Measurements from ENCODE around the gene CCNDBP1.

The CCNDBP1 gene

GRCh38 chr15:43244092-43244491, 58.9 kb downstream of the CCNDBP1 start:
- TF ChIP-seq EZH2 (IDR thresholded peaks at IDR 0.05; ENCODE audit: borderline replicate concordance, low read depth, low read length, severe bottlenecking) (no peak), CTCF (IDR thresholded peaks at IDR 0.05; ENCODE audit: borderline replicate concordance, extremely low read depth, low read length, poor library complexity, severe bottlenecking) (no peak)
- Histone ChIP-seq H3K27me3 (ENCODE audit: insufficient read depth, low read length, poor library complexity) (peaks cover 22% of the 10 kb centered on the region), H2AFZ (ENCODE audit: low read depth, low read length) (no peak overlapping the region), H3K36me3 (ENCODE audit: insufficient read depth, low read length) (no peaks in the 10 kb centered on the region), H3K4me1 (ENCODE audit: insufficient read depth, low read length) (no peaks in the 10 kb centered on the region), H3K27ac (ENCODE audit: low read length) (no peak overlapping the region), H4K20me1 (ENCODE audit: insufficient read depth, low read length) (no peaks in the 10 kb centered on the region), H3K79me2 (ENCODE audit: insufficient read depth, low read length) (no peaks in the 10 kb centered on the region), H3K9ac (ENCODE audit: low read depth, low read length) (no peak overlapping the region), H3K4me2 (ENCODE audit: insufficient read depth, low read length) (no peak overlapping the region), H3K4me3 (ENCODE audit: low read depth in 1 of 2, low read length in 2 of 2) (no peak overlapping the region), H3K9me3 (ENCODE audit: insufficient read depth, low read length, severe bottlenecking) (no peaks in the 10 kb centered on the region)
- DNase-seq: no peak
- no peak for ATAC-seq (ENCODE audit: insufficient read depth, low read depth)

- no peaks in the 10 kb centered on the region for H3K9me3 ChIP-seq (ENCODE audit: insufficient read depth, low read length, severe bottlenecking)
- H4K20me1 ChIP-seq (ENCODE audit: insufficient read depth, low read length): no peaks in the 10 kb centered on the region
- H3K9ac ChIP-seq (ENCODE audit: low read depth, low read length): no peak overlapping the region
- H3K27ac ChIP-seq (ENCODE audit: low read length): no peak overlapping the region
- H3K27me3 ChIP-seq (ENCODE audit: insufficient read depth, low read length, poor library complexity): peaks cover 19% of the 10 kb centered on the region
- H3K36me3 ChIP-seq (ENCODE audit: insufficient read depth, low read length): no peaks in the 10 kb centered on the region
- TF ChIP-seq EZH2 (IDR thresholded peaks at IDR 0.05; ENCODE audit: borderline replicate concordance, low read depth, low read length, severe bottlenecking) (no peak), CTCF (IDR thresholded peaks at IDR 0.05; ENCODE audit: borderline replicate concordance, extremely low read depth, low read length, poor library complexity, severe bottlenecking) (no peak)
- H2AFZ ChIP-seq (ENCODE audit: low read depth, low read length): no peak overlapping the region
- H3K4me1 ChIP-seq (ENCODE audit: insufficient read depth, low read length): no peaks in the 10 kb centered on the region
- H3K79me2 ChIP-seq (ENCODE audit: insufficient read depth, low read length): no peaks in the 10 kb centered on the region
- no peak for ATAC-seq (ENCODE audit: insufficient read depth, low read depth)
- no peak overlapping the region for H3K4me2 ChIP-seq (ENCODE audit: insufficient read depth, low read length)
- no peak overlapping the region for H3K4me3 ChIP-seq (ENCODE audit: low read depth in 1 of 2, low read length in 2 of 2)
- no peak for DNase-seq
These were observed 61.1 kb downstream of the CCNDBP1 start for GRCh38 chr15:43246261-43246774.

Data from DND-41 (cell line).